ENCODE data around the gene PPIF.

GRCh38 chr10:79397575-79398303, 50.5 kb downstream of the PPIF start:
- TF ChIP-seq, protein P1, sequence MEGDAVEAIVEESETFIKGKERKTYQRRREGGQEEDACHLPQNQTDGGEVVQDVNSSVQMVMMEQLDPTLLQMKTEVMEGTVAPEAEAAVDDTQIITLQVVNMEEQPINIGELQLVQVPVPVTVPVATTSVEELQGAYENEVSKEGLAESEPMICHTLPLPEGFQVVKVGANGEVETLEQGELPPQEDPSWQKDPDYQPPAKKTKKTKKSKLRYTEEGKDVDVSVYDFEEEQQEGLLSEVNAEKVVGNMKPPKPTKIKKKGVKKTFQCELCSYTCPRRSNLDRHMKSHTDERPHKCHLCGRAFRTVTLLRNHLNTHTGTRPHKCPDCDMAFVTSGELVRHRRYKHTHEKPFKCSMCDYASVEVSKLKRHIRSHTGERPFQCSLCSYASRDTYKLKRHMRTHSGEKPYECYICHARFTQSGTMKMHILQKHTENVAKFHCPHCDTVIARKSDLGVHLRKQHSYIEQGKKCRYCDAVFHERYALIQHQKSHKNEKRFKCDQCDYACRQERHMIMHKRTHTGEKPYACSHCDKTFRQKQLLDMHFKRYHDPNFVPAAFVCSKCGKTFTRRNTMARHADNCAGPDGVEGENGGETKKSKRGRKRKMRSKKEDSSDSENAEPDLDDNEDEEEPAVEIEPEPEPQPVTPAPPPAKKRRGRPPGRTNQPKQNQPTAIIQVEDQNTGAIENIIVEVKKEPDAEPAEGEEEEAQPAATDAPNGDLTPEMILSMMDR (IDR thresholded peaks at IDR 0.05 in 4 of 5, conservative IDR thresholded peaks at IDR 0.05 in 1 of 5), result no peak
- TF ChIP-seq POLR2A (IDR thresholded peaks at IDR 0.05), result no peak

Measured in gastrocnemius medialis (tissue), 4 donors.